SH-SY5Y (cell line): Measurements from ENCODE around the gene EPHB2.

Experiments
- GATA2 ChIP-seq: IDR thresholded peaks from 2 replicates; pipeline ENCODE4 v1.6.1; 2011; ENCODE audit warnings: mild to moderate bottlenecking, low read depth, low read length
- GATA3 ChIP-seq: IDR thresholded peaks from 2 replicates; pipeline ENCODE4 v1.6.1; 2011; ENCODE audit warnings: low read depth, mild to moderate bottlenecking, low read length, moderate library complexity

GRCh38 chr1:22714455-22714854, 3.8 kb downstream of the EPHB2 start:
- TF ChIP-seq GATA3 (no peak), GATA2 (no peak)
